ENCODE results near the gene TNNC1.

The TNNC1 gene

DNA sequence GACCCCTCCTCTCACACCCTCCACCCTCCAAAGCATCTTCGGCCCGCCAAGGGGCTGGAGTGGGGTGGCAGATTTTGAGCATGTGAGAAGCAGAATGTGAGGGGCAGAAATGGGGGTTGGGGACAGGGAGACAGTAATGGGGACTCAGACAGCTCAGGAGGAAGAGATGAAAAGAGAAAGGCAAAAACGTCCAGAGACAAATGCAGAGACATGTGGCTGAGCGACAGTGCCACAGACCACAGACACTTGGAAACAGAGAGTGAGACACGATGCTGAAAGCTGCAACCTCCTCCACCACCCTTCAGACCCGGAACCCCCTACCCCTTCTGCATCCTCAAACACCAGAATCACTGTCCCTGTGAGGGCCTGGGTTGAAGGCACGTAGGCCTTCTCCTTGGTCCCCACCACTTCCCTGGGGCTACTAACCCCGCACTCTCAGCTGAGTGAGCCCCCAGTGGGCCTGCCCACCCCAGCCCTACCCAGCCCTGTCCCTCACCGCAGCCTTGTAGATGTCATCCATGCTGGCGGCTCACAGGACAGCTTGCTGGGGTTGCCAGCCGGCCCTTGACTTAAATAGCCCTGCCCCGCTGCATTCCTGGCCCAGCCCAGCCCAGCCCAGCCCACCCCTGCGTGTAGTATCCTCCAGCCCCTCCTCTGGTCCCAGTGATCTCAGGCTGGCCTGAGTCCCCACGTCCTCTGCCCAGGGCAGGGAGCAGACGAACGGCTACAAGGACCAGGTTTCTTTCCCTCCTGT lies at the start of gene TNNC1:
TSS of gene TNNC1 (minus strand) at position 546 of the 754 bp plus-strand sequence. CDS start at position 520, 26 bp downstream.
- peak; percentile 5 for FAIRE-seq
- DNase-seq (ENCODE audit: low spot score): peak; percentile 69

DNA sequence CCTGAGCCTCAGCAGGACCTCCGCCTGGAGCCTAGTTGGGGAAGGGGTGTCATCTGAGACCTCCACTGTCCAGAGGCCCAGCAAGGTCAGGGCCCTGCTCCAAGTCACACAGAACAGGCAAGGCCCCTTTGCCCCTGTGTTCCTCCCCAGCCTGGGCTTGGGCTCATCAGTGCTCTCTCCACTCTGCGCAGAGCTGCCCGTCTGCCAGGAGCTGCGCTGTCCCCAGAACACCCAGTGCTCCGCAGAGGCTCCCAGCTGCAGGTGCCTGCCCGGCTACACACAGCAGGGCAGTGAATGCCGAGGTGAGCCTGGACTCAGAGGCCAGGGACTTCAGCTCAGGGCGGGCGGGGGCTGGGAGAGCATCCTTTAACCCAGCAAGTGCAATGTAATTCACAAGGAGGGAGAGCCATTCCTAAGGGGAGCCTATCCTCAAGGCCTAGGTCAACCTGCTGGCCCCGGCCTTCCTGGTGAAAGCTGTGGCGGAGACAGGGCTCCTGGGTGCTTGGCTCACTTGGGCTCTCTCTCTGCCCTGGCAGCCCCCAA lies 49.0 kb upstream of the TNNC1 start:
- FAIRE-seq (no peak), DNase-seq (ENCODE audit: low spot score) (no peak)

DNA sequence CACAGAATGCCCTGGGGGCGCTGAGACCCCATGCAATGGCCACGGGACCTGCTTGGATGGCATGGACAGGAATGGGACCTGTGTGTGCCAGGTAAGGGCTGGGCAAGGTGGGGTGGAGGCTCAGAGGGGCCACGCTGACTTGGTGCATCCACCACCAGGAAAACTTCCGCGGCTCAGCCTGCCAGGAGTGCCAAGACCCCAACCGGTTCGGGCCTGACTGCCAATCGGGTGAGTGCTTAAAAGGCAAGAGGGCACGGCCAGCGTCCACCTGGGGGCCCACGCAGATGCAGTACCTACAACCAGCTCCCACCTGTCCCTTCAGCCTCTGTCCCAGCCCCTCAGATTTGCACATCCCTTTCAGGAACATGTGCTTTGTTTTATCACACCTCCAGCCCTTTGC lies 48.2 kb upstream of the TNNC1 start:
- no peak for FAIRE-seq
- DNase-seq (ENCODE audit: low spot score): no peak

DNA sequence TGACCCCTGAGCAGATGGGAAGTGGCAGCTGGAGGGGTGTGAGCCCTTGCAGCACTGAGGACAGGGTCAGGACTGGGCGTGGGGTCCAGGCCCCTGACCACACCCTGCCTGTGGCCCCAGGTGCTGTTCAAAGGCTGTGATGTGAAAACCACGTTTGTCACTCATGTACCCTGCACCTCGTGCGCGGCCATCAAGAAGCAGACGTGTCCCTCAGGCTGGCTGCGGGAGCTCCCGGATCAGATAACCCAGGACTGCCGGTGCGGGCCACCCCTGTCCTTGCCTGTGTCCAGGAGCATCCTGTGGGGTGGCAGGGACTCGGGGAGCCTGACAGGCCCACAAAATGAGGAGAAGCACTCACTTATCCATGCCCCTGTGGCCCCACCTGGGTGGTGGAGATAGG lies 47.2 kb upstream of the TNNC1 start:
- DNase-seq (ENCODE audit: low spot score) (no peak), FAIRE-seq (no peak)

DNA sequence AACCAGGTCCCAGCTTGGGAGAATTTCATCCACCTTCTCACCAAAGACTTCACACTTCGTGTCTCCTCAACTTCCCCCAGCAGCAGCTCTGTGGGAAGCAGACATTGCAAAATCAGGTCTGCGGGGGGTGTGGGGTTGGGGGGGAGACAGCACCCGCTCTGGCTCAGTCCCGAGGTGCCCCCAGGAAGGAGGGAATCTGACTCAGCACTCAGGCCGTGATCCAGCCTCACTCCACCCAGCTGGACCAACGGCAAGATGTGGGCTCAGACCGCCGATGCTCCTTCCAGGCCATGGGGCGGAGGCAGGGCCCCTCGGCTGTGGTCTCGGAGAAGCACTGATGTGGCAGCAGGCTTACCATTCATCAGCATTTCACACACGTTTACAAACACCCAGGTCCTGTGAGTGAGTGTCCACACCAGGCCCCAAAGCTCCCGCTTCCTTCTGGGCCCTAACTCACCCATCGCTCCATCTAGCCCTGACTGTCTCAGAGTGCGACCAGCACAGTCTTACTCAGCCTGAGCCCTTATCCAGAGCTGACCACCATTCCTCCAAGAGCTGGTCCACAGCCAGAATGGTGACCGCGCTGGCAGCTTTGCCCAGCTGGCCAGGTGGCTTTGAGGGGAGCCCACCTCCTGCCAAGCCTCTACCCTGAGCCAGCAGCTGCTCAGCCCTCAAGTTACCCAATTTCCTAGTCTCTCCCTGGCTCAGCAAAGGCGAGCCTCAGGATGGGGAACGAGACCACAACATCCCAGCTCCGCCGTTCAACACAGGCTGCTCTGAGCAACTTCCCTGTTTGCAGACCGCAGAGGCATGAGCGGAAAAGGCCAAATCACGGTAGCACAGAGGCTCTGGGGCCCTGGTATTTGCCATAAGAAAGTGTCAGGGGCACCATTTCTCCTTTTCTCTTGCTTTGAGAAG lies 44.6 kb upstream of the TNNC1 start:
- no peak for FAIRE-seq

DNA sequence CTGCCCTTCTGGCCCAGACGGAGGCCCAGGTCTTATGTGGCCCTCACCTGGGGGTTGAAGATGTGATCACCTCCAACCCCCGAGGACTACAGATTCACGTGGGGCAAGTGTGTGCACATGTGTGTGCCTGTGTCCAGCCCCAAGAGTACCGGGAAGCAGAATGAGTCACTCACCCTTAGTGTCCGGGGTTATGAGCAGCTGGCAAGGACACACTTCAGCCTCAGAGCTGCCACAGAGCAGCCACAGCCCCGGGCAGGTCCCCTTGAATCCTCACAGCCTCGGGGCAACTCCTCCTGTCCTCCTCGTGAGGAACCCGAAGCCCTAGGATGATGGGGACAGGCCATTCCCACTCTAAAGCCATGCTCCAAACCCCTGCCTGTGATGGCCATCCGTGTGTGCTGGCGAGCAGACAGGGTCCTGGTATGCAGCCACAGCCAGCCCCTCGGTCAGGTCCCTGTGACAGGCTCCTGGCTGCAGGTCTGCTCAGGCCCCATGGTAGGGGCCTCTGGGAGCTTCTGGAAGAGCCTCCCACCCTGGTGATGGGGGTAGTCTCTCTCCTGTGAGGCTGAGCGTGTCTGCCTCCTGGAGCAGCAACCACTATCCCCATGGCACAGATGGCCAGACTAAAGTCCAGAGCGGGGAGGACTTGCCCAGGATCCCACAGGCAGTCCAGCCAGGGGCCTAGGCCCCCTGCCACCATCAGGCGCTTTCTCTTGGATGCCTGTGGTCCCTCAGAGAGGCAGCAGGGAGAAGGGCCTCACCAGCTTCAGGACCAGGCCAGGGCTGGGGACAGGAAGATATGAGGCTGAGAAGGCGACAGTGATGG lies 42.1 kb upstream of the TNNC1 start:
- FAIRE-seq (no peak), DNase-seq (ENCODE audit: low spot score) (no peak)

More for the DNA sequence above, 44.6 kb upstream of the TNNC1 start:
- no peak for DNase-seq (ENCODE audit: low spot score)

DNA sequence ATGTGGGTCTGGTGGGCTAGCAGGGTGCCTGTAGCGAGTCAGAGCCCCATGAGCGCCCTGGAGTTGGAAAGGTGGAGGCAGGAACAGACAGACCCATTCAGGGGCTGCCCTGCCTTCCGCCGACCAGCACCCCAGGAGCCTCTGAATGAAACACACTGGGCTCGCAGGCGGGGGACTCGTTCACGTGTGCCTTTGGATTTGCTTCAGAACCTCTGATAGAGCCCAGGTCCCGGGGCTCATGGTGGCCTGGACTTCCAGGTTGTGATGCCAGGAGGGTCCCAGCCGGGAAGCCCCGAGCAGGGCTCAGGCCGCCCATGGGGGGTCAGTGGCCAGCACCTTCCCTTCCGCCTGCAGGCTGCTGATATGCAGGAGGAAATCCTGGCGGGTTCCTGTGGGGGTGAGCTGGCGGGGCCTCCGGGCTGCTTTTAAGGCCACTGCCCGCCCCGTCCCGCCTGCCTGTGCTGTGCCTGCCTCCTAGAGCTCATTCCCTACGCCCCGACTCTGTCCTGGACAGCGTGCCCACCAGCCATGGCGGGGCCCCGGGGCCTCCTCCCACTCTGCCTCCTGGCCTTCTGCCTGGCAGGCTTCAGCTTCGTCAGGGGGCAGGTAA lies 41.1 kb upstream of the TNNC1 start, which contains the start of gene STAB1:
TSS of gene STAB1 (plus strand) at position 453 of the 610 bp plus-strand sequence. CDS start at position 529, 76 bp downstream.
- FAIRE-seq (no peak), DNase-seq (ENCODE audit: low spot score) (no peak)

DNA sequence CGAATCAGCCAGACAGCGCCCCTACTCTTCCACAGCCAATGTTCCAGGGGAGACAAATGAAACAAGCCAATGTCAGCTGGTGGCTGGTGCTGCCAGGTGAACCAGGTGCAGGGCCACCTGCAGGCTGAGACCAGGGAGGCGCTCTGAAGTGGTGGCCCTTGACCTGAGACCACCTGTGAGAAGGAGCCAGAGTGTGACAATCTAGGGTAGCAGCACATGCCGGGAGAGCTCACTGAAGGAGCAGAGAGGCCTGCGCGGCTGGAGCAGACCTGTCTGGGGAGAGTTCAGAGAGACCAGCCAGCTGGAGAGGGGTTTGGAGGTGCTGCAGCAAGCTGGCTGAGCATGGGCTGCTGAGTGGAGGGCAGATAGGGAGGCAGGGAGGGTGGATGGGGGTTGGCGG lies 40.6 kb upstream of the TNNC1 start:
- DNase-seq (ENCODE audit: low spot score) (no peak), FAIRE-seq (no peak)

DNA sequence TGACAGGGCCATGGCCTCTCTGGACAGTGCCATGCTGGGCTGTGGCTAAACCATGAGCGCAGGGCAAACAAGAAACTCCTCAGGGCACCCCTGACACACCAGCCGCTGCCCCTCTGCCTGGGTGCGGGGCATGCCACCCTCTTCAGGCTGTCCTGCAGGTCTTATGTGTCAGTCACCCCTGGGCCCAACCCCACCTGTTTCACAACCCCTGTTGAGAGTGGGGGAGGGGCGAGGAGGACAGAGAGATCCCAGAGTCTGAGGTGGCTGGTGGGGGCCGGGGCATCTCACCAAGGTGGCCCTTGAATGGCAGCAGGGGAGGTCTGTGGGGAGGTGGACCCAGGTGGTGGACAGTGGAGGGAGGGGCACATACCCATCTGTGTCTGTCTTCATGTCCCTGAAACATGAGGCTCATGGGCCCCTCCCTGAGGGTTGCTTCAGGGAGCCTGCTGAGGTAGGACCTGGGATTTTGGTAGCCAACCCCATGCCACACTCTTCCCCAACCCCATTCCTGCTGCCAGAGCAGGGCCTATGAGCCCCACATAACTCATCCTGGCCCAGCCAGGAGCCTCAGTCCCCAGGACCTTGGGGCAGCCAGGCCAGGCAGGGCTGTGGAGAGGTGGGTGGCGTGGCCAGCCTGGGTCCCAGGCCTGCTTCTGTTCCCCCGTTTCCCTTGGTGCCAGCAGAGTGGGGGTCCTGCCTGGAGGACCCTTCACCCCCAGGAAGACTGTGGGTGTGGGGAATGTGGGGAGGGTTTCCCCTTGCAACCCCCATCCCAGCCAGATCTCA lies 39.6 kb upstream of the TNNC1 start:
- FAIRE-seq (no peak), DNase-seq (ENCODE audit: low spot score) (no peak)

DNA sequence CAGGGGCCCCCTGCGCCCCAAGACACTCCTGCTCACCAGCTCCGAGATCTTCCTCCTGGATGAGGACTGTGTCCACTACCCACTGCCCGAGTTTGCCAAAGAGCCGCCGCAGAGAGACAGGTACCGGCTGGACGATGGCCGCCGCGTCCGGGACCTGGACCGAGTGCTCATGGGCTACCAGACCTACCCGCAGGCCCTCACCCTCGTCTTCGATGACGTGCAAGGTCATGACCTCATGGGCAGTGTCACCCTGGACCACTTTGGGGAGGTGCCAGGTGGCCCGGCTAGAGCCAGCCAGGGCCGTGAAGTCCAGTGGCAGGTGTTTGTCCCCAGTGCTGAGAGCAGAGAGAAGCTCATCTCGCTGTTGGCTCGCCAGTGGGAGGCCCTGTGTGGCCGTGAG lies 38.2 kb upstream of the TNNC1 start:
- FAIRE-seq (no peak), DNase-seq (ENCODE audit: low spot score) (no peak)

DNA sequence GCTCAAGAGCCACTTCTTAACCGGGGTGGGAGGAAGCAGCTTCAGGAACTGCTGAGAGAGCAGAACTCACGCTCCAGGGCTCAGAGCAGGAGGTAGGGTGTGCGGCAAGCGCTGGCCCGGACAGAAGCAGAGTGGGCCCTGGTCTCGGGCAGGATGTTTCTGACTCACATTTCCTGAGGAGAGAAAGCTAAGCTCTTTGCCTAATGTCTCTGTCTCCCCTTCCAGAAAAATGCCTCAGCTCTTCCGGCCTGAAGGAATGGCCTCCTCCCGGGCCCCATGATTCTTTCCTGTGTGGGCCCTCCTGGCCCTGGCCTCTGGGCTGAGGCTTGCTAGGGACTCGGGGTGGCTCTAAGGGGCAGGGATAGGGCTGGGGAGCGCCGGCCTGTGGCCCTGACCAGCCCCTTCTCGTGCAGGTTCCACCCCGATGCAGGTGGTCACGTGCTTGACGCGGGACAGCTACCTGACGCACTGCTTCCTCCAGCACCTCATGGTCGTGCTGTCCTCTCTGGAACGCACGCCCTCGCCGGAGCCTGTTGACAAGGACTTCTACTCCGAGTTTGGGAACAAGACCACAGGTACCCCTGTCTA lies 37.2 kb upstream of the TNNC1 start:
- DNase-seq (ENCODE audit: low spot score) (no peak), FAIRE-seq (no peak)

DNA sequence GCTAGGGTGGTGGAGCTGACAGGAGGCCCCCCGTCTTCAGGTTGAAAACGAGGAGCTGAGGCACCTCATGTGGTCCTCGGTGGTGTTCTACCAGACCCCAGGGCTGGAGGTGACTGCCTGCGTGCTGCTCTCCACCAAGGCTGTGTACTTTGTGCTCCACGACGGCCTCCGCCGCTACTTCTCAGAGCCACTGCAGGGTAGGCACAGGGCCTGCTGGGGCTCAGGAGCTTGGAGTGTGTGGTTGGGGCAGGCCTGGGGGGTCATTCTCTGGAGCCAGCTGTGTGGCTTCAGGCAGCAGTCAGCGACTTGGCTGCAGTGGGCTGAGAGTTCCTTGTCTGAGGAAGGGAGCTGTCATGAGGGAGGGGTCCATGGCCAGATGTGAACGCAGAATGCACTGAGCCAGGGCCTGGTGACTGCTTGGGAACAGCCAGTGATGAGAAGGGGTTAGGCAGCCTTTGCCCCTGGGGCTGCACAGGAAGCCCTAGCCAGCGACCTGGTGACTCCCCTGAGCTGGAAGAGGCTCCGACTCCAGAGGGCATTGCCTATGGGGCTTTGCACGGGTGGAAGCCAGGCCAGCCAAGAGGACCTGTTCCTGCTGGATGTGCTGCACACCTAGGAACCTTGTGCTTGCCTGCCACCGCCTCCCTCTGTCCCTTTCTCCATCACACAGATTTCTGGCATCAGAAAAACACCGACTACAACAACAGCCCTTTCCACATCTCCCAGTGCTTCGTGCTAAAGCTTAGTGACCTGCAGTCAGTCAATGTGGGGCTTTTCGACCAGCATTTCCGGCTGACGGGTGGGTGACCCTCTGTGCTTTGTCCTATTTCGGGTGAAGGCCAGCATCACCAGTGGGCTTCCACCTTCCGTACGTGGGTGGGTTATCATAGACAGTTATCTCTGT lies 36.4 kb upstream of the TNNC1 start:
- DNase-seq (ENCODE audit: low spot score) (no peak), FAIRE-seq (no peak)

DNA sequence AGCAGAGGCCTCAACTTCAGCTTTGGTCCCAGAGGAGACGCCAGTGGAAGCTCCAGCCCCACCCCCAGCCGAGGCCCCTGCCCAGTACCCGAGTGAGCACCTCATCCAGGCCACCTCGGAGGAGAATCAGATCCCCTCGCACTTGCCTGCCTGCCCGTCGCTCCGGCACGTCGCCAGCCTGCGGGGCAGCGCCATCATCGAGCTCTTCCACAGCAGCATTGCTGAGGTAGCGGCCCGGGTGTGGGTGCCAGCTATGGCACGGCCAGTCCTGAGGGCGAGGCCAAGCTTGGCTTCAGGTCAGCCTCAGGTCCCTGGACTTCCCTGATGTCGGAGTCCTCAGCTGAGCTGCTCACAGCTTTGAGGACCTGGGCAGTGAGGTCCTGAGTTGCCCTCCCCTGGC lies 35.6 kb upstream of the TNNC1 start:
- no peak for FAIRE-seq
- DNase-seq (ENCODE audit: low spot score): no peak

DNA sequence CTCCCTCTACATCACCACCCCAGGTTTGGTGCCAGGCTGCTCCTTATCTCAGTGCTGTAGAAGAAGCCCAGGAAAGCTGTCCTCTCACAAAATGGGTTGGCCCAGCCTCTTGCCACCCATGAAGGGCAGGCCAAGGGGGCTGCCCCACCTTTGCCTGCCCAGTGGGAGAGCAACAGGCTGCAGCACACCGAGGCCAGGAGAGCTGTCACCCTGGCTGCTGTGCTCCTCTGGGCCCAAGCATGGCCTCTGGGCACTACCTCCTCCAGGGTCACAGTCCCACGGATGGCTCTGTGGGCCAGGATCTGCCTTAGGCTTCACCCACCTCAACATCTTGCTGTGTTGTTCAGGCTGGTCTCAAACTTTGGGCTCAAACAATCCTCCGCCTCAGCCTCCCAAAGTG lies 34.9 kb upstream of the TNNC1 start:
- DNase-seq (ENCODE audit: low spot score): no peak
- no peak for FAIRE-seq

DNA sequence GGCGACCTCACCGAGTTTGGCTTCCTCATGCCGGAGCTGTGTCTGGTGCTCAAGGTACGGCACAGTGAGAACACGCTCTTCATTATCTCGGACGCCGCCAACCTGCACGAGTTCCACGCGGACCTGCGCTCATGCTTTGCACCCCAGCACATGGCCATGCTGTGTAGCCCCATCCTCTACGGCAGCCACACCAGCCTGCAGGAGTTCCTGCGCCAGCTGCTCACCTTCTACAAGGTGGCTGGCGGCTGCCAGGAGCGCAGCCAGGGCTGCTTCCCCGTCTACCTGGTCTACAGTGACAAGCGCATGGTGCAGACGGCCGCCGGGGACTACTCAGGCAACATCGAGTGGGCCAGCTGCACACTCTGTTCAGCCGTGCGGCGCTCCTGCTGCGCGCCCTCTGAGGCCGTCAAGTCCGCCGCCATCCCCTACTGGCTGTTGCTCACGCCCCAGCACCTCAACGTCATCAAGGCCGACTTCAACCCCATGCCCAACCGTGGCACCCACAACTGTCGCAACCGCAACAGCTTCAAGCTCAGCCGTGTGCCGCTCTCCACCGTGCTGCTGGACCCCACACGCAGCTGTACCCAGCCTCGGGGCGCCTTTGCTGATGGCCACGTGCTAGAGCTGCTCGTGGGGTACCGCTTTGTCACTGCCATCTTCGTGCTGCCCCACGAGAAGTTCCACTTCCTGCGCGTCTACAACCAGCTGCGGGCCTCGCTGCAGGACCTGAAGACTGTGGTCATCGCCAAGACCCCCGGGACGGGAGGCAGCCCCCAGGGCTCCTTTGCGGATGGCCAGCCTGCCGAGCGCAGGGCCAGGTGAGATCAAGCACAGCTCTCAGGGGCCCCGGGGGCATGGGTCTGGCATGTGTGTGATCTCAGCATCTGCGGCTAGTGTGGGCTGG lies 34.2 kb upstream of the TNNC1 start:
- no peak for FAIRE-seq
- DNase-seq (ENCODE audit: low spot score): no peak

DNA sequence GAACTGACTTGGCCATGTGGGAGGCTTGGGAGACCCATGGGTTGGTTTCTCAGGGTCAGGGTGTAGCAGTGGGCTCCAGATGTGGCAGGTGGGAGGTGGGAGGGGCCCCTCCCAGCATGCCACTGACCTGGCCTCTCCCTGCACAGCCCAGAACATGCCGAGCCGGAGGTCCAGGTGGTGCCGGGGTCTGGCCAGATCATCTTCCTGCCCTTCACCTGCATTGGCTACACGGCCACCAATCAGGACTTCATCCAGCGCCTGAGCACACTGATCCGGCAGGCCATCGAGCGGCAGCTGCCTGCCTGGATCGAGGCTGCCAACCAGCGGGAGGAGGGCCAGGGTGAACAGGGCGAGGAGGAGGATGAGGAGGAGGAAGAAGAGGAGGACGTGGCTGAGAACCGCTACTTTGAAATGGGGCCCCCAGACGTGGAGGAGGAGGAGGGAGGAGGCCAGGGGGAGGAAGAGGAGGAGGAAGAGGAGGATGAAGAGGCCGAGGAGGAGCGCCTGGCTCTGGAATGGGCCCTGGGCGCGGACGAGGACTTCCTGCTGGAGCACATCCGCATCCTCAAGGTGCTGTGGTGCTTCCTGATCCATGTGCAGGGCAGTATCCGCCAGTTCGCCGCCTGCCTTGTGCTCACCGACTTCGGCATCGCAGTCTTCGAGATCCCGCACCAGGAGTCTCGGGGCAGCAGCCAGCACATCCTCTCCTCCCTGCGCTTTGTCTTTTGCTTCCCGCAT lies 33.4 kb upstream of the TNNC1 start:
- no peak for DNase-seq (ENCODE audit: low spot score)
- no peak for FAIRE-seq
